Astrocyte (in vitro differentiated cells and primary cell): ENCODE measurements around the gene UVSSA. TPM values are rescaled to one million over a fixed set of nuclear protein-coding genes. Genes with fewer than 3 reads are reported as not detected.

ENCODE experiments used
- DNase-seq: peaks from one replicate; pipeline ENCODE4 v3.0.0-alpha.2; 2010; ENCODE audit warnings: low read depth
- FAIRE-seq: peaks from 2 replicates; lab custom pipeline; 2011; peaks lifted over from hg19 to GRCh38; lab: Jason Lieb, UNC
- H2AFZ ChIP-seq: 2 replicates; pipeline ENCODE4 v1.6.0; 2012; ENCODE audit warnings: low read depth, low read length, inconsistent platforms
- H3K27ac ChIP-seq: 2 replicates; pipeline ENCODE4 v1.5.1; 2011; ENCODE audit warnings: low read depth, low read length, inconsistent platforms
- H3K27me3 ChIP-seq: 2 replicates; pipeline ENCODE4 v1.6.0; 2011; ENCODE audit warnings: low read length, inconsistent platforms; ENCODE audit not compliant: insufficient read depth
- H3K36me3 ChIP-seq: 2 replicates; pipeline ENCODE4 v1.5.1; 2011; ENCODE audit warnings: low read length, inconsistent platforms; ENCODE audit not compliant: insufficient read depth
- H3K4me1 ChIP-seq: 2 replicates; pipeline ENCODE4 v1.5.1; 2011; ENCODE audit warnings: low read length, inconsistent platforms; ENCODE audit not compliant: insufficient read depth
- H3K4me2 ChIP-seq: 2 replicates; pipeline ENCODE4 v1.6.0; 2012; ENCODE audit warnings: low read length, inconsistent platforms
- H3K4me3 ChIP-seq: 2 replicates; pipeline ENCODE4 v1.5.1; 2011; ENCODE audit warnings: low read depth, mild to moderate bottlenecking, low read length, inconsistent platforms; ENCODE audit not compliant: insufficient read depth
- H3K79me2 ChIP-seq: 2 replicates; pipeline ENCODE4 v1.6.0; 2012; ENCODE audit warnings: mild to moderate bottlenecking, low read length, inconsistent platforms; ENCODE audit not compliant: insufficient read depth
- H3K9ac ChIP-seq: 2 replicates; pipeline ENCODE4 v1.6.0; 2012; ENCODE audit warnings: mild to moderate bottlenecking, low read length, inconsistent platforms
- H3K9me3 ChIP-seq: 2 replicates; pipeline ENCODE4 v1.5.1; 2012; ENCODE audit warnings: low read depth, mild to moderate bottlenecking, low read length, inconsistent platforms; ENCODE audit not compliant: insufficient read depth
- H4K20me1 ChIP-seq: 2 replicates; pipeline ENCODE4 v1.6.0; 2012; ENCODE audit warnings: low read length, inconsistent platforms; ENCODE audit not compliant: insufficient read depth
- H3K27ac Mint-ChIP-seq: one replicate; pipeline ENCODE4 v1.8.0; 2021; ENCODE audit warnings: mild to moderate bottlenecking, mixed read lengths; ENCODE audit not compliant: unreplicated experiment
- H3K27me3 Mint-ChIP-seq: one replicate; pipeline ENCODE4 v1.8.0; 2021; ENCODE audit warnings: low read depth, mixed read lengths; ENCODE audit not compliant: unreplicated experiment
- H3K36me3 Mint-ChIP-seq: one replicate; pipeline ENCODE4 v1.8.0; 2021; ENCODE audit warnings: low read depth, mixed read lengths; ENCODE audit not compliant: unreplicated experiment
- H3K4me1 Mint-ChIP-seq: one replicate; pipeline ENCODE4 v1.8.0; 2021; ENCODE audit warnings: low read depth, mixed read lengths; ENCODE audit not compliant: unreplicated experiment
- H3K4me3 Mint-ChIP-seq: one replicate; pipeline ENCODE4 v1.8.0; 2021; ENCODE audit warnings: mild to moderate bottlenecking, moderate library complexity, mixed read lengths; ENCODE audit not compliant: unreplicated experiment
- H3K9me3 Mint-ChIP-seq: one replicate; pipeline ENCODE4 v1.8.0; 2021; ENCODE audit warnings: mild to moderate bottlenecking, mixed read lengths; ENCODE audit not compliant: unreplicated experiment
- EZH2 ChIP-seq: IDR thresholded peaks from 2 replicates; pipeline ENCODE4 v1.6.1; 2012; ENCODE audit warnings: mild to moderate bottlenecking, low read length, inconsistent platforms; ENCODE audit not compliant: insufficient read depth
- total RNA-seq: library from RNA; stranded (reverse); gene quantifications from 2 replicates; pipeline ENCODE4 v1.2.1, GENCODE V29; 2021
- TF ChIP-seq, protein P1 (sequence below): IDR thresholded peaks from 2 replicates; pipeline ENCODE4 v1.5.1; 2011; ENCODE audit warnings: low read depth, mild to moderate bottlenecking, inconsistent platforms, low read length, moderate library complexity; ENCODE audit not compliant: insufficient read depth

Gene UVSSA
- total RNA-seq, 1 donor from 2014 or later = 14.8 TPM

DNA sequence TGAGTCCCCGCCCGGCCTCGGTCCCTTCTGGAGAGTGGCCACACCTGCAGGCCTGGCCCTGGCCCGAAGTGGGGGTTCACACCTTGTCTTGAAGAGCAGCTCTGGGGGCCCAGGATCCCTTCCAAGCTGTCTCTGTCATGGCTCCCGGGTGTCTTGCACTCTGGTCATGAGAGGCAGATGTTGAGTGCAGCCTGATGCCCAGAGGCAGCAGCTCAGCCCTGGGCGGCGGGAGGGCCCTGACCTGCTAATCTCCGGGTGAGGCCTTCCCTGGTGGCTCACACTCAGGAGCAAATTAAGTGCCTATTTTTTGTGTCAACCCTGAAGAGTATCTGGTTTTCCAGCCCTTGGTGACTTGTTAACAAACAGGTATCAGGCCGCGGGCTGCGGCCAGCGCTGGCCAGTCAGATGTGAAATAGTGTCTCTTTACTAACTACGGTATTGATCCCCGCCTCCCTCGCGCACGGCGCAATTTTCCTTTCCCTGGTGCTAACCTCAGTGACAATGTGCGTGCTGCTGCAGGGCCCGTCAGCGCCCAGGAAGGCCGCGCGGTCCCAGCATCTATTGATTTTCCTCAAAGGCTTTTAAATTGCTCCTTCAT lies 35.0 kb downstream of the UVSSA start:
- H3K27me3 Mint-ChIP-seq = no peaks in the 10 kb centered on the region
- DNase-seq = no peak
- no peak overlapping the region for H2AFZ ChIP-seq
- no peak for FAIRE-seq
- H3K4me1 ChIP-seq = no peaks in the 10 kb centered on the region
- H3K27me3 ChIP-seq = no peaks in the 10 kb centered on the region
- H3K9me3 ChIP-seq = no peaks in the 10 kb centered on the region
- no peak overlapping the region for H3K9ac ChIP-seq
- no peak overlapping the region for H3K27ac Mint-ChIP-seq
- no peak overlapping the region for H3K4me2 ChIP-seq
- TF ChIP-seq EZH2 = no peak
- TF ChIP-seq, protein P1, sequence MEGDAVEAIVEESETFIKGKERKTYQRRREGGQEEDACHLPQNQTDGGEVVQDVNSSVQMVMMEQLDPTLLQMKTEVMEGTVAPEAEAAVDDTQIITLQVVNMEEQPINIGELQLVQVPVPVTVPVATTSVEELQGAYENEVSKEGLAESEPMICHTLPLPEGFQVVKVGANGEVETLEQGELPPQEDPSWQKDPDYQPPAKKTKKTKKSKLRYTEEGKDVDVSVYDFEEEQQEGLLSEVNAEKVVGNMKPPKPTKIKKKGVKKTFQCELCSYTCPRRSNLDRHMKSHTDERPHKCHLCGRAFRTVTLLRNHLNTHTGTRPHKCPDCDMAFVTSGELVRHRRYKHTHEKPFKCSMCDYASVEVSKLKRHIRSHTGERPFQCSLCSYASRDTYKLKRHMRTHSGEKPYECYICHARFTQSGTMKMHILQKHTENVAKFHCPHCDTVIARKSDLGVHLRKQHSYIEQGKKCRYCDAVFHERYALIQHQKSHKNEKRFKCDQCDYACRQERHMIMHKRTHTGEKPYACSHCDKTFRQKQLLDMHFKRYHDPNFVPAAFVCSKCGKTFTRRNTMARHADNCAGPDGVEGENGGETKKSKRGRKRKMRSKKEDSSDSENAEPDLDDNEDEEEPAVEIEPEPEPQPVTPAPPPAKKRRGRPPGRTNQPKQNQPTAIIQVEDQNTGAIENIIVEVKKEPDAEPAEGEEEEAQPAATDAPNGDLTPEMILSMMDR = no peak
- H3K4me3 Mint-ChIP-seq = no peak overlapping the region
- no peak overlapping the region for H3K4me3 ChIP-seq
- H3K9me3 Mint-ChIP-seq = no peaks in the 10 kb centered on the region
- no peaks in the 10 kb centered on the region for H3K79me2 ChIP-seq
- H3K36me3 ChIP-seq = no peaks in the 10 kb centered on the region
- H3K4me1 Mint-ChIP-seq = no peaks in the 10 kb centered on the region
- H4K20me1 ChIP-seq = no peaks in the 10 kb centered on the region
- H3K27ac ChIP-seq = no peak overlapping the region
- H3K36me3 Mint-ChIP-seq = peaks cover 8% of the 10 kb centered on the region

DNA sequence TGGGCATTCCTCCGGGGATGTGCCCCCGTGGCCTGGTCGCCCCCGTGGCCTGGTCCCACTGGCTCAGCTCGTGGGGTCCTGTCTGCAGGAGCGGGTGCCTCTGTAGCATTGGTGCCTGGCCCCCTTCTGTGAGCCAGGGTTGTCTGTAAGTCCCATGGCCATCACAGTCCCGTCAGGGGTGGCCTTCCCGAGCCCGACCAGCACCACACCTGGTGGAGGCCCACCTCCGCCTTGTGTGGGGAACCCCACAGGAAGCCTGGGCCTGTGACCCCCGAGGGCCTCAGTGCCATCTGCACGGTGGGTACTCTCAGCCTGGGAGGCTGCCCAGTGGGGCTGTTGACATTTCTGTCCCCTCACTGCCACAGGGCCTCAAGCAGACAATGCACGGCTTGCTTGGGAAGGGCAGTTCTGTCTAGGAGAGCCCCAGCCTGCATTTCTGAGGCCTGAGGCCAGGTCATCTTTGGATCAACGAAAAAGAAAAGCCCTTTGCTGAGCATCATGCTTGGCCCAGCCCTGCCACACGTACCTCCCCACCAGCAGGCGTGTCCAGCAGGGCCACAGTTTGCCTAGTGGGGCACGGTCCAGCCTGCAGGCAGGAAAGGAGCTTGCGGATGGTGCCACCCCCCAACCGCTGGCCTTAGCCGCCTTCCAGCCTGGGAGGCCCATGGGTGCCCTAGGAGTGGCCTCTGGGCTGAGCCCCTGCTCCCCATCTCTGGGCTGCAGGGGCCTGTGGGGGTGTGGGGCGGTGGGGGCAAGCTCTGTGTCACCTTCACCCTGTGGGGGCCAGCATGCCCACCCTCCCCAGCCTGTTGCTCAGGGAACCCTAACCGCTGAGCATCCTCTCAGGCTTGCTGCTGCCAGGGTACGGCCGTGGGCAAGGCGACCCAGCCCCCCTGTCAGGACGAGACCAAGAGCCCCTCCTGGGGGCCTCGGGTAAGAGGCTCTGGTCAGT lies 36.0 kb downstream of the UVSSA start:
- no peak overlapping the region for H3K27ac Mint-ChIP-seq
- FAIRE-seq = no peak
- H2AFZ ChIP-seq = no peak overlapping the region

More for the DNA sequence above, 36.0 kb downstream of the UVSSA start:
- Mint-ChIP-seq H3K4me1 (no peaks in the 10 kb centered on the region), H3K4me3 (no peak overlapping the region), H3K9me3 (peaks cover 5% of the 10 kb centered on the region), H3K27me3 (no peaks in the 10 kb centered on the region), H3K36me3 (peaks cover 14% of the 10 kb centered on the region)
- Histone ChIP-seq H3K9me3 (no peaks in the 10 kb centered on the region), H3K27ac (no peak overlapping the region), H3K4me1 (no peaks in the 10 kb centered on the region), H3K4me2 (no peak overlapping the region), H3K79me2 (no peaks in the 10 kb centered on the region), H3K4me3 (no peak overlapping the region), H3K27me3 (no peaks in the 10 kb centered on the region), H4K20me1 (no peaks in the 10 kb centered on the region), H3K36me3 (no peaks in the 10 kb centered on the region), H3K9ac (no peak overlapping the region)
- DNase-seq = no peak
- TF ChIP-seq, protein P1 = no peak
- TF ChIP-seq EZH2 = no peak
